GM15510 (cell line): ENCODE results near the gene RAB3IL1.

Experiments used
- POLR2A ChIP-seq: IDR thresholded peaks from 3 replicates; pipeline ENCODE4 v1.6.1; 2011; ENCODE audit warnings: borderline replicate concordance; ENCODE audit not compliant: insufficient read length; ENCODE audit errors: extremely low read depth

The RAB3IL1 gene

GRCh38 chr11:61890529-61891330 lies 26.6 kb downstream of the RAB3IL1 start:
- no peak for TF ChIP-seq POLR2A

GRCh38 chr11:61889831-61890230 lies 27.5 kb downstream of the RAB3IL1 start:
- TF ChIP-seq POLR2A: no peak

GRCh38 chr11:61888590-61888989 lies 28.8 kb downstream of the RAB3IL1 start:
- no peak for TF ChIP-seq POLR2A

- TF ChIP-seq POLR2A: no peak
These were observed 29.4 kb downstream of the RAB3IL1 start for GRCh38 chr11:61887839-61888494.

GRCh38 chr11:61886643-61887042 lies 30.7 kb downstream of the RAB3IL1 start:
- no peak for TF ChIP-seq POLR2A

- TF ChIP-seq POLR2A: no peak
These were observed 31.4 kb downstream of the RAB3IL1 start for GRCh38 chr11:61885784-61886580.

- TF ChIP-seq POLR2A: no peak
These were observed 32.1 kb downstream of the RAB3IL1 start for GRCh38 chr11:61885166-61885778.

- TF ChIP-seq POLR2A: no peak
These were observed 33.4 kb downstream of the RAB3IL1 start for GRCh38 chr11:61883947-61884346.

- no peak for TF ChIP-seq POLR2A
These were observed 34.0 kb downstream of the RAB3IL1 start for GRCh38 chr11:61883327-61883726.

- TF ChIP-seq POLR2A: no peak
These were observed 34.5 kb downstream of the RAB3IL1 start for GRCh38 chr11:61882879-61883278.

- TF ChIP-seq POLR2A: no peak
These were observed 36.0 kb downstream of the RAB3IL1 start for GRCh38 chr11:61881397-61881796.

GRCh38 chr11:61880454-61880853 lies 36.9 kb downstream of the RAB3IL1 start:
- no peak for TF ChIP-seq POLR2A

- TF ChIP-seq POLR2A: no peak
These were observed 37.3 kb downstream of the RAB3IL1 start for GRCh38 chr11:61880031-61880430.

- no peak for TF ChIP-seq POLR2A
These were observed 38.2 kb downstream of the RAB3IL1 start for GRCh38 chr11:61879152-61879551.

- TF ChIP-seq POLR2A: no peak
These were observed 41.7 kb downstream of the RAB3IL1 start for GRCh38 chr11:61875698-61876097.
